ENCODE results near the gene SAMD15. TPM values are rescaled to one million over a fixed set of nuclear protein-coding genes. Genes with fewer than 3 reads are reported as not detected.

The SAMD15 gene
- total RNA-seq, 2 donors from 2014 or later = 0.52 TPM; not detected in 1

GRCh38 chr14:77372304-77372841, 4.8 kb upstream of the SAMD15 start:
- no peaks in the 10 kb centered on the region for H3K27me3 ChIP-seq
- TF ChIP-seq CTCF (IDR thresholded peaks at IDR 0.05) (no peak), POLR2A (IDR thresholded peaks at IDR 0.05) (no peak)
- no peak overlapping the region for H3K4me3 ChIP-seq
- peaks cover 11% of the 10 kb centered on the region for H3K4me1 ChIP-seq
- no peaks in the 10 kb centered on the region for H3K36me3 ChIP-seq (replicated peaks in 1 of 2; ENCODE audit: insufficient read depth in 1 of 2, low read depth in 2 of 2)
- ATAC-seq (no peak), DNase-seq (no peak)
- 46 to 53% methylated on average over 4 of the region's 4 CpGs for WGBS, 2 donors
- no peaks in the 10 kb centered on the region for H3K9me3 ChIP-seq
- intact Hi-C loops (cut with DNase I) = no loop called here
- no peak overlapping the region for H3K27ac ChIP-seq

- ATAC-seq (no peak), DNase-seq (no peak)
- no peaks in the 10 kb centered on the region for H3K27me3 ChIP-seq
- H3K4me3 ChIP-seq = no peak overlapping the region
- intact Hi-C loops (cut with DNase I) = no loop called here
- 73 to 81% methylated on average over 9 of the region's 9 CpGs for WGBS, 2 donors
- H3K9me3 ChIP-seq = no peaks in the 10 kb centered on the region
- no peak overlapping the region for H3K27ac ChIP-seq
- TF ChIP-seq POLR2A (IDR thresholded peaks at IDR 0.05) (no peak), CTCF (IDR thresholded peaks at IDR 0.05) (no peak)
- H3K4me1 ChIP-seq = peaks cover 15% of the 10 kb centered on the region
- H3K36me3 ChIP-seq (replicated peaks in 1 of 2; ENCODE audit: insufficient read depth in 1 of 2, low read depth in 2 of 2) = no peaks in the 10 kb centered on the region
Measured at GRCh38 chr14:77375164-77375950, 1.8 kb upstream of the SAMD15 start.

GRCh38 chr14:77375973-77376770, 1.0 kb upstream of the SAMD15 start:
- Histone ChIP-seq H3K9me3 (no peaks in the 10 kb centered on the region), H3K4me1 (peaks cover 15% of the 10 kb centered on the region), H3K27ac (peak overlapping the region; percentile 18 to 93 (median 83)), H3K27me3 (no peaks in the 10 kb centered on the region), H3K36me3 (replicated peaks in 1 of 2; ENCODE audit: insufficient read depth in 1 of 2, low read depth in 2 of 2) (no peaks in the 10 kb centered on the region), H3K4me3 (peak overlapping the region; percentile 80 to 95)
- no peak for TF ChIP-seq POLR2A (IDR thresholded peaks at IDR 0.05)
- TF ChIP-seq CTCF (IDR thresholded peaks at IDR 0.05) = no peak
- ATAC-seq (peak; percentile 3), DNase-seq (peak; percentile 5 to 26 (median 14))
- 13 to 15% methylated on average over 24 of the region's 24 CpGs for WGBS, 2 donors
- intact Hi-C loops (cut with DNase I) = no loop called here

- 15 to 16% methylated on average over 10 of the region's 10 CpGs for whole genome bisulfite sequencing, 2 donors
- no peaks in the 10 kb centered on the region for H3K27me3 ChIP-seq
- ATAC-seq = no peak
- no peaks in the 10 kb centered on the region for H3K36me3 ChIP-seq (replicated peaks in 1 of 2; ENCODE audit: insufficient read depth in 1 of 2, low read depth in 2 of 2)
- H3K4me3 ChIP-seq = peak overlapping the region in 1 of 2 donors; percentile 95
- H3K27ac ChIP-seq = peak overlapping the region in 1 of 4 donors; percentile 93
- intact Hi-C loops (cut with DNase I) = no loop called here
- H3K9me3 ChIP-seq = no peaks in the 10 kb centered on the region
- DNase-seq = no peak
- no peak for TF ChIP-seq CTCF (IDR thresholded peaks at IDR 0.05)
- peaks cover 15% of the 10 kb centered on the region for H3K4me1 ChIP-seq
Measured at GRCh38 chr14:77377502-77377844, 294 bp downstream of the SAMD15 start.

Measured in body of pancreas (tissue), 4 donors.